Measurements from ENCODE around the gene TEX10.

GRCh38 chr9:100294806-100295205 is 57.9 kb downstream of the TEX10 start:
- no peak for TF ChIP-seq CTCF (conservative IDR thresholded peaks at IDR 0.05; ENCODE audit: low read length)
- TF ChIP-seq EZH2phosphoT487 (IDR thresholded peaks at IDR 0.05; ENCODE audit: borderline replicate concordance, low read depth, low read length) = no peak

Measured in OCI-LY7 (cell line).